ENCODE data around the gene DCST2. TPM values are rescaled to one million over a fixed set of nuclear protein-coding genes. Genes with fewer than 3 reads are reported as not detected.

The DCST2 gene
- total and polyA plus RNA-seq, 2 donors from 2014 or later = 0.43 to 1.4 TPM

- DNase-seq = peak in 2 of 5 donors; percentile 39 to 41
- no peak overlapping the region for H3K4me3 ChIP-seq (ENCODE audit: low read length in 3 of 3)
- intact Hi-C loops (cut with DNase I) = no loop called here
- peaks cover 0 to 11% (median 0%) of the 10 kb centered on the region in 3 donors for H3K4me1 ChIP-seq (ENCODE audit: control insufficient read depth in 2 of 3, insufficient read depth in 2 of 3, low read depth in 1 of 3, low read length in 3 of 3)
- FAIRE-seq = no peak
- peaks cover 5% of the 10 kb centered on the region for H3K27me3 ChIP-seq (ENCODE audit: control insufficient read depth, insufficient read depth, low read length)
- no peaks in the 10 kb centered on the region for H3K36me3 ChIP-seq (ENCODE audit: control insufficient read depth in 2 of 3, insufficient read depth in 3 of 3, low read length in 3 of 3)
- no peak for TF ChIP-seq CTCF (IDR thresholded peaks at IDR 0.05; ENCODE audit: borderline replicate concordance, extremely low read depth, insufficient read depth)
- H3K27ac ChIP-seq (ENCODE audit: low read depth in 2 of 2, low read length in 2 of 2) = no peak overlapping the region
- H3K9ac ChIP-seq (ENCODE audit: low read length in 3 of 3) = no peak overlapping the region
- H3K9me3 ChIP-seq (ENCODE audit: control insufficient read depth in 2 of 3, insufficient read depth in 1 of 3, low read length in 3 of 3) = no peaks in the 10 kb centered on the region
Measured at GRCh38 chr1:155073377-155074242, 40.0 kb upstream of the DCST2 start.

GRCh38 chr1:155072531-155073289 is 39.1 kb upstream of the DCST2 start:
- Histone ChIP-seq H3K4me1 (ENCODE audit: control insufficient read depth in 2 of 3, insufficient read depth in 2 of 3, low read depth in 1 of 3, low read length in 3 of 3) (peaks cover 0 to 11% (median 0%) of the 10 kb centered on the region in 3 donors), H3K36me3 (ENCODE audit: control insufficient read depth in 2 of 3, insufficient read depth in 3 of 3, low read length in 3 of 3) (no peaks in the 10 kb centered on the region), H3K27me3 (ENCODE audit: control insufficient read depth, insufficient read depth, low read length) (peaks cover 5% of the 10 kb centered on the region), H3K9ac (ENCODE audit: low read length in 3 of 3) (no peak overlapping the region), H3K9me3 (ENCODE audit: control insufficient read depth in 2 of 3, insufficient read depth in 1 of 3, low read length in 3 of 3) (no peaks in the 10 kb centered on the region), H3K27ac (ENCODE audit: low read depth in 2 of 2, low read length in 2 of 2) (no peak overlapping the region), H3K4me3 (ENCODE audit: low read length in 3 of 3) (no peak overlapping the region)
- FAIRE-seq (no peak), DNase-seq (peak in 2 of 5 donors; percentile 32 to 41)
- intact Hi-C loops (cut with DNase I) = no loop called here
- TF ChIP-seq CTCF (IDR thresholded peaks at IDR 0.05; ENCODE audit: borderline replicate concordance, extremely low read depth, insufficient read depth) = no peak

GRCh38 chr1:155071701-155072100 is 38.1 kb upstream of the DCST2 start:
- H3K27ac ChIP-seq (ENCODE audit: low read depth in 2 of 2, low read length in 2 of 2) = no peak overlapping the region
- TF ChIP-seq CTCF (IDR thresholded peaks at IDR 0.05; ENCODE audit: borderline replicate concordance, extremely low read depth, insufficient read depth) = no peak
- FAIRE-seq (no peak), DNase-seq (peak; percentile 61 to 85 (median 82))
- H3K27me3 ChIP-seq (ENCODE audit: control insufficient read depth, insufficient read depth, low read length) = peaks cover 5% of the 10 kb centered on the region
- peaks cover 0 to 8% (median 0%) of the 10 kb centered on the region in 3 donors for H3K4me1 ChIP-seq (ENCODE audit: control insufficient read depth in 2 of 3, insufficient read depth in 2 of 3, low read depth in 1 of 3, low read length in 3 of 3)
- H3K36me3 ChIP-seq (ENCODE audit: control insufficient read depth in 2 of 3, insufficient read depth in 3 of 3, low read length in 3 of 3) = no peaks in the 10 kb centered on the region
- H3K9me3 ChIP-seq (ENCODE audit: control insufficient read depth in 2 of 3, insufficient read depth in 1 of 3, low read length in 3 of 3) = no peaks in the 10 kb centered on the region
- H3K4me3 ChIP-seq (ENCODE audit: low read length in 3 of 3) = no peak overlapping the region
- intact Hi-C loops (cut with DNase I) = no loop called here
- H3K9ac ChIP-seq (ENCODE audit: low read length in 3 of 3) = no peak overlapping the region
